Adipose tissue (tissue), 3 donors: ENCODE data around the gene MKS1. TPM values are rescaled to one million over a fixed set of nuclear protein-coding genes. Genes with fewer than 3 reads are reported as not detected.

Source experiments
- H3K27ac ChIP-seq: one replicate; pipeline ENCODE4 v1.5.1; 2013; ENCODE audit warnings: low read depth, low read length
- WGBS, 3 donors: extraction: QIAGEN DNeasy Blood & Tissue Kit; methylation state at CpG; one replicate each; pipeline ENCODE4 v1.1.7; 2013; 5-methylcytosine and 5-hydroxymethylcytosine counted together
- polyA plus RNA-seq, 3 donors: library from polyadenylated mRNA; stranded (reverse); fragments of 200-250 nt; gene quantifications; one replicate each; pipeline ENCODE4 v1.2.3, GENCODE V29; 2013
- donor health status: healthy with polysubstance abuse.
- donor health status: Bipolar disorder and iron deficiency.
- donor health status: healthy.

MKS1 gene
- polyA plus RNA-seq, 3 donors = 7.0 to 8.9 (median 8.2) TPM

GRCh38 chr17:58215685-58216084, 3.4 kb downstream of the MKS1 start:
- H3K27ac ChIP-seq = no peak overlapping the region

DNA sequence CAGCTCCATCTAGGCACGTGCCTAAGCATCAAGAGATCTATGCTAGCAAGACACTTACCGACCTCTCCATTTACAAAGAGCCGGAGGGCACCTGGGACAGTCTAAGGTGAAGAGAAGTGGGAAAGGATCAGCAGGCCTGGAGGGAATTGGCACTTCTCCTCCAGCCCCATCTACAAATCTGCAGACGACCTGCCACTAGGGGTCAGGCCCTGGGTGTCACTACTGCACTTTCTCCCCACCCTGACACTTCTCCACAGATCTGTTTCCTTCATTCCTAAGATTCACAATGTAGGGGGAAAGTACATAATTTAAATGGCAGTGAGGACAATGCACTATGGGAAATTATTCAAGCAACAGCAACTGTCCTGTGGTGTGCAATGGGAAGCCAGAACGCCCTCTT, 8.1 kb downstream of the MKS1 start:
- no peak overlapping the region for H3K27ac ChIP-seq
- 81 to 87% (median 86%) methylated on average over 5 of the region's 5 CpGs for WGBS, 3 donors

DNA sequence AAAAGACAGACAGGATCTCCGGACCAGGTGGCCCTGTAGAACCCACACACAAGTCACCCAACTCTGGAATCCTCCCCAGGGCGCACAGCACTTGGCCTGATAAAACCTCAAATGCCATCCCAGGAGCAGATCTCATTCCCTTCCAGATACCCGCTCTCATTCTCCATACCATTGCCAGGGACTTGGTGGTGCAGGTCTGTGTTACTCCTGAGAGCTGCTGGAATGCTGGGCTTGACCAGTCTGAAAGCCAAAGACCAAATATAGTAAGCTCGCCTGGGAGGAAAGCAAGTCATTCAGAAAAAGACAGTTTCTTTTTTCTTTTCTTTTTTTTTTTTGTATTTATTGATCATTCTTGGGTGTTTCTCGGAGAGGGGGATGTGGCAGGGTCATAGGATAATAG, 10.7 kb downstream of the MKS1 start:
- WGBS, 3 donors = 81 to 93% (median 88%) methylated on average over 5 of the region's 5 CpGs
- H3K27ac ChIP-seq = no peak overlapping the region

GRCh38 chr17:58207451-58207850, 11.6 kb downstream of the MKS1 start:
- H3K27ac ChIP-seq = no peak overlapping the region
- 71 to 89% (median 83%) methylated on average over 3 of the region's 3 CpGs for WGBS, 3 donors

DNA sequence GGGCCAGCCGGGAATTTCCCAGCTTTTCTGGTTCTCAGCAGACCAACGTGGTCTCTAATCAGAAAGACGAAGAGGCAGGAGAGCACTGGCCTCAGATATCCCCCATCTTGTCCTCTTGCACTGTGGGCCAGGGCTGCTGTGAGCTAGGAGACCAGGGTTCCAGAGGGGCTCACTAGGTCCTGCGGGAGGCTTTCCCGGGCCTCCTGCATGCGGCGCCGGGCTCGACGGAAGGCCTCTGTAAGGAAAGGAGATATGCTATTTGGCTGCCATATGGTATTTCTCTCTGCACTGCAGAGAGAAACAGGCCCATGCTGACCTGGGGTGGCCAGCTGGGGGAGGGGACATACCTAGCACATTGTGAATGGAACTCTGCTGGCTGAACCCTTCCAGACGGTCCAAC, 13.1 kb downstream of the MKS1 start:
- WGBS, 3 donors = 91 to 94% (median 92%) methylated on average over 11 of the region's 11 CpGs
- no peak overlapping the region for H3K27ac ChIP-seq

DNA sequence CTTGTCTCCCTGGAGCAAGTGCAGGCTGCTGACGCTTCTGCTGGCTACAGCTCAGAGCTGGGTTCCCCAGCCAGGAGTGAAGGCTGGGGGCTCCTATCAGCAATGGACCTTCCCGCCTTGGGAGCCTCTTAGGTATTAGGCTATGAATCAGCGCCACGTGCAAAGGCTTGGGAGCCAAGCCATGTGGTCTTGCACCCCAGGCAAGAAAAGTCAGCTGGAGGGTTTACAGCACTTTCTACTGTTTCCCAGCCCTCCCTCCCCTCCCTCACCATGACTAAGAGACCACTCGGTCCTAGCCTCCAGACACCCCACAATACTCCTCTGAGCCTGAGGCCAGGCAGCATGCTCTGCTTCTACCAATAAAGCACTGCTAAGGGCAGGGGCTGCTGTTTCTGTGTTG, 14.3 kb downstream of the MKS1 start:
- 85 to 92% (median 86%) methylated on average over 5 of the region's 5 CpGs for whole genome bisulfite sequencing, 3 donors
- H3K27ac ChIP-seq = no peak overlapping the region

GRCh38 chr17:58202859-58203258, 16.2 kb downstream of the MKS1 start:
- H3K27ac ChIP-seq = no peak overlapping the region
- 74 to 91% (median 86%) methylated on average over 7 of the region's 7 CpGs for WGBS, 3 donors

- WGBS, 3 donors = 40 to 49% (median 41%) methylated on average over 14 of the region's 14 CpGs
- H3K27ac ChIP-seq = no peak overlapping the region
These were observed 18.9 kb downstream of the MKS1 start for GRCh38 chr17:58200024-58200633.

DNA sequence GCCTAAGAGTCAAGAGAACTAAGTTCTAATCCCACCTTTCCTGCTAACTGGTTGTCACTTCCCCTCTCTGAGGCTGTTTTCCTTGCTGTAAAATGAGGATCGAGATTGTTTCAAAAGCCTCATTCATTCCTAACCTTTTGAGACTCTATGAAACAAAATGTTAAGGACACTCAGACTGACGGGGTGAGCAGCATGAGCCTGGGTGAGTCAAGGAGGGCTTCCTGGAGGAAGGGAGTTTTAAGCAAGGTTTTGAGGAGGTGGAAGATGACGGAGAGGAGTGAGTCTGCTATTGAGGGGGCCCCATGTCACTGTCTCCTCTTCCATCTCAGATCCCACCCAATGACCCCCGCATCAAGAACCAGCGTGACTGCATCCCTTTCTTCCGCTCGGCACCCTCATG, 22.4 kb downstream of the MKS1 start:
- 70 to 84% (median 82%) methylated on average over 7 of the region's 7 CpGs for WGBS, 3 donors
- H3K27ac ChIP-seq = no peak overlapping the region

GRCh38 chr17:58195518-58196123, 23.4 kb downstream of the MKS1 start:
- WGBS, 3 donors = 71 to 81% (median 79%) methylated on average over 5 of the region's 5 CpGs
- H3K27ac ChIP-seq = no peak overlapping the region

DNA sequence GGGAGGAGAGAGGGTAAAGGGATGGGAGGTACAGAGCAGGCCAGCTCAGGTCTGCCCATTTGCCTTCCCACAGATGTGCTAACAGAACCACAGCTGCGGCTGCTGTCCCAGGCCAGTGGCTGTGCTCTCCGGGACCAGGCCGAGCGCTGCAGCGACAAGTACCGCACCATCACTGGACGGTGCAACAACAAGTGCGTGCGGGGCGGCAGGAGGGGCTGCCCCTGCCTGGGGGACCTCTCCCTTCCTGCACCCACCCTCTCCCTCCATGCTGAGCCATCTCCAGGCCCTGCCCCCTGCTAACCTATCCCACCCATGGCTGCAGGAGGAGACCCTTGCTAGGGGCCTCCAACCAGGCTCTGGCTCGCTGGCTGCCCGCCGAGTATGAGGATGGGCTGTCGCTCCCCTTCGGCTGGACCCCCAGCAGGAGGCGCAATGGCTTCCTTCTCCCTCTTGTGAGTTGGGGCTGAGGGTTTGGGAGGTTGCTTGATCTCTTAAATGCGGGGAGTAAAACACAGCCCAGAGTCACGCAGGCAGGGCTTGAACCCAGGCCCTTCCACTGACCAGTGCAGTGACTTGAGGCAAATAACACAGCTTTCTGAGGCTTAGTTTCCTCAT, 25.3 kb downstream of the MKS1 start:
- 67 to 85% (median 74%) methylated on average over 18 of the region's 18 CpGs for WGBS, 3 donors
- no peak overlapping the region for H3K27ac ChIP-seq

GRCh38 chr17:58192612-58193011, 26.4 kb downstream of the MKS1 start, which contains the start of gene EPX:
Gene EPX, plus strand, starts transcription at chr17:58192726. Its CDS starts 121 bp downstream, at chr17:58192847.
- H3K27ac ChIP-seq = no peak within 1 kb of the TSS
- 33 to 49% (median 41%) methylated on average over 6 of the region's 6 CpGs for WGBS, 3 donors

DNA sequence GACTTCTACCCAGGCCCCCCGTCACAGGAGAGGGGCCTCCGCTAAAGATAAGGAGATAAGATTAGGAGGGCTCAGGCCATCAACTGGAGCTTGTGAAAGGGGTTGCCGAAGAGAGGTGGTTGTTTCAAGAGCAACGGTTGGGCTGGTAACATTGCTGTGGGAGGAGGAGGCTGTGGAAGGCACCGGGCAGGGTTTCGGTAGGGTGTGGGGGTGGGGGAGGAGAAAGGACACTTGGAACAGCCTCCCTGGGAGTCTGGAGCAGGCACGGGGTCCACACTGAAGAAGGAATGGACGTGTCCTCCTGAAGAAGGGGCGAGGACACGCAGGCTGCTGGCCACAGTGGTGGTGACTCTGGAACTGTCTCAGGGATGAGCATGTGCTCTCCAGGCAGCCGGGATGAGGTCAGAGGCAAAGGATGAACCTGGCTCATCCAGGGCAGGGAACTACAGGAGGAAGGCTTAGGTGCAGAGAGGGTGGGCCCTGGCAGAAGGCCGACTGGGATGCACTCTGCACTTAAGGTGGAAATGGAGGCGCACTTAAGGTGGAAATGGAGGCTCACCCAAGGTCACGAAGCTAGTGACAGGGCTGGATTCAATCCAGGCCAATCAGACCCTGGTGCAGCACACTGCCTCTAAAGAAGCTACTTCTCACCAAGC, 27.7 kb downstream of the MKS1 start:
- WGBS, 3 donors = 36 to 46% (median 43%) methylated on average over 14 of the region's 14 CpGs
- H3K27ac ChIP-seq = no peak overlapping the region

DNA sequence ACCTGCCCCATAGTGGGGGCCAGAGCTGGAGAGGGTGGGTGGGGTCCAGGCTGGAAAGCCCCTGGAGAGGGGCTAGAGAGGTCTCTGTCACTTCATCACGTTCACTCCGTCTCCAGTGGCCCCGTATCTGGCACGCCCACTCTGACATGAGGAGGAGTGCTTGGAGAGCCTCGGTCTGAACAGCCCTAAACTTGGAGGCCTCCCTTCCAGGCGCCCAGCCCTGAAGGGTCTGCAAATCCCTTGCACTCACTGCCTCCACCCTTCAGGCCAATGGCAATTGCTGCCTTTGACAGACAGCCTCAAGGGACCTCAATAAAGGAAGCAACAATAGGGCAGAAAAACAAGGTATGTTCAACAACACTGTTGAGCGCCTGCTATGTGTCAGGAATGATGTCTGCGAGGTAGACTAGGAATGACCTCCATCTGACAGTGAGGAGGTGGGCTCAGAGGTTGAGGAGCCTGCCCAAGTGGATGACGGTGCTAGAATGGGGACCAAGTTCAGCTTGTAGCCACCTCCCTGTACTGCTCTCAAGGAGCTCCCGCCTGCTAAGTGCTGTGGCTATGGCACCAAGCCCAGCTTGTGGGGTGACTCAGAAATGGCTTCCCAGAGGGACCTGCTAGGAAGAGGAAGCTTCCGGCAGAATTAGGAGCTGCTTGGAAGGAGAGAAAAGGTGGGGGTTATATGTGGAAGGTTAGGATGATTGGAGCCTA, 29.5 kb downstream of the MKS1 start:
- no peak overlapping the region for H3K27ac ChIP-seq
- WGBS, 3 donors = 49 to 71% (median 50%) methylated on average over 10 to 11 of the region's 11 CpGs

DNA sequence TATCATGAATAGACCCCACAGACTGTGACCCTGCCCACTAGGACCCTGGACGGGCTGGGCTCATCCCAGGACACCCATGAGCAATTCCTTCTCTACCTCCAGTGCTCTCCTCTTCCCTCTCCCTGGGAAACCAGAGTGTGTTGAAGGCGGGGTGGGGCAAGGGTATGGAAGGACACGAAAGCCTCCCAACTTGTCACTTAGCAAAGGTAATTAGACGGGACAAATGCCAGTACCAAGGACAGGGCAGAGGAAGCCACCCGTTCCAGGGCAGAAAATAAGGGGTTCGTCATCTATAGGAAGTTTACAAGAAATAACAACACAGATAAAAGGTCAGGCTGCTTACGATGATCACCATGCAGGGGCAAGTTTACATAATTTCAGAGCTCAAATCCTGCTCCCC, 31.4 kb downstream of the MKS1 start:
- no peak overlapping the region for H3K27ac ChIP-seq
- 22 to 61% (median 57%) methylated on average over 7 of the region's 7 CpGs for WGBS, 3 donors

DNA sequence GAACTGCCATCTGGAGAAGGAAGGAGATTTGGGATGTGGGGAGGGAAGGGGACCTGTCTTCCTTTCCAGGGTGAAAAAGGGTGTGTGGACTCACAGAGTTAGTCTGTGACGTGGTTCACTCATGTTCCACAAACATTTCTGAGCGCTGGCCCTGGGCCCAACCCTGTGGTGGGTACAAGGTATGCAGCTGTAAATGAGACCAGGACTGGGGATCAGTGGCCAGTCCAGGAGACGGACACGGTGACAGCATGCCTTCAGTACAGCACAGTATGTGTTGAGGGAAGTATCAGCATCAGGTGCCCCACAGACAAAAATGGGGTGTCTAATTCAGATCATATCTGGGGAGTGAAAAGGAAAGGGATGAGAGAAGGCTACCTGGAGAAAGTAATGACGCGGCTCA, 32.0 kb downstream of the MKS1 start:
- 86 to 97% (median 93%) methylated on average over 6 of the region's 6 CpGs for WGBS, 3 donors
- no peak overlapping the region for H3K27ac ChIP-seq

DNA sequence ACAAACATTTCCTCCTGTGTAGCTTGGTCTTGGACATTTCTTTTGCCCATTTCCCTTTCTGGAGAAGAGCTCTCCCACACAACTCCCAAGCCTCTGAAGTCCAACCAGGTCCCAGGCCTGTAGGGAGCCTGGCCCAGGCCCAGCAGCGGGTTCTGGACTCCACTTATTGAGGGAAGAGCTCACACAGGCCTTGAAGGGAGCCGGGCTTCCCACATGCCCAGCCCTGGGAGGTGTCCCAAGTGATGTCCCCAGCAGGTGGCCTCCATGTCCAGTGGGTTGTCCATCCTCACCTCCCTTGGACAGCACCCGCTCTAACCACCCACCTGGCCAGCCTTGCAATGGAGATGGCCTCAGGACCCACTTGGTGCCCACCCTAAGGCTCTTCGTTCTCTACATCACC, 32.5 kb downstream of the MKS1 start:
- H3K27ac ChIP-seq = no peak overlapping the region
- WGBS, 3 donors = 85 to 91% (median 90%) methylated on average over 4 of the region's 4 CpGs

- H3K27ac ChIP-seq = no peak overlapping the region
- WGBS, 3 donors = 72 to 80% (median 73%) methylated on average over 8 of the region's 8 CpGs
These were observed 33.9 kb downstream of the MKS1 start for GRCh38 chr17:58184986-58185761.
